HG03558 (cell line): ENCODE results near the gene HIC2.
"Not testable (repeated sequence)": the region's sequence is repeated elsewhere in the genome, so short reads cannot be mapped to it uniquely, and the experiment has no call there.

ENCODE experiments used
- ATAC-seq: cut with Tn5 transposase; IDR thresholded peaks from one replicate; pipeline ENCODE4 v1.9.1; 2021; ENCODE audit warnings: moderate number of reproducible peaks; ENCODE audit not compliant: unreplicated experiment; ENCODE audit errors: extremely low read depth

The HIC2 gene

GRCh38 chr22:21449531-21450319 is 32.6 kb downstream of the HIC2 start:
- ATAC-seq, result no peak

GRCh38 chr22:21450320-21450831 is 33.2 kb downstream of the HIC2 start:
- no peak for ATAC-seq

DNA sequence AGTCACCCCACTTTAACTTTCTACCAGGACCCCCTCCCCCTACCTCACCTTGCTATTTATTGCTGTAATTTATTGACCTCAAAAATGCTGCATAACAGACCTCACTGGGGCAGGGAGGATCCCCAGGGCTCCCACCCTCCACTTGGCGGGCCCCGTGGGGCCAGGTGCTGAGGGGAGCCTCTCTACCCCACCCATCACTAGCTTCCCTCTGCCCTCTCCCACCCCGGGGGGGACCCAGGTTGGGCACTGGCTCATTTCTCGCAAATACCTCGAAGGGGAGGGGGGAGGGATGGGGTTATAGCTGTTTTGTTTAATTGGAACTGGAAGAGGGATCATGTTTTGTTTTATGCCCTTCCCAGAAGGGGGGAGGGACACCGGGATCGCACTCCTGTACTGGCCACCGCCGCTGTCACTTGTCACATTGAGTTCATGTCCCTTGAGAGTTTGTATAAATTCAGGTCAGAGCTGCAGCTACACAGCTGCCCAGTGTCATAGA is 33.7 kb downstream of the HIC2 start:
- ATAC-seq, result no peak

GRCh38 chr22:21451545-21452520 is 34.7 kb downstream of the HIC2 start:
- no peak for ATAC-seq

DNA sequence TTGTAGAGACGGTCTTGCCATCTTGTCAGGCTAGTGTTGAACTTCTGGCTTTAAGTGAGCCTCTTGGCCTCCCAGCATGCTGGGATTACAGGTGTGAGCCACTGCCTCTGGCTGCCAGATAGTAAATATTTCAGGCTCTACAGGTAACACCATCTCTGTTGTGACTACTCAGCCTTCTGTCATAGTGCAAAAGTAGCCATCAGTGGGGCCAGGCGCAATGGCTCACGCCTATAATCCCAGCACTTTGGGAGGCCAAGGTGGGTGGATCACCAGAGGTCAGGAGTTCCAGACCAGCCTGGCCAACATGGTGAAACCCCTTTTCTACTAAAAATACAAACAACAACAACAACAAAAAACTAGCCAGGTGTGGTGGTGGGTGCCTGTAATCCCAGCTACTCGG is 35.5 kb downstream of the HIC2 start:
- not testable (repeated sequence) for ATAC-seq

DNA sequence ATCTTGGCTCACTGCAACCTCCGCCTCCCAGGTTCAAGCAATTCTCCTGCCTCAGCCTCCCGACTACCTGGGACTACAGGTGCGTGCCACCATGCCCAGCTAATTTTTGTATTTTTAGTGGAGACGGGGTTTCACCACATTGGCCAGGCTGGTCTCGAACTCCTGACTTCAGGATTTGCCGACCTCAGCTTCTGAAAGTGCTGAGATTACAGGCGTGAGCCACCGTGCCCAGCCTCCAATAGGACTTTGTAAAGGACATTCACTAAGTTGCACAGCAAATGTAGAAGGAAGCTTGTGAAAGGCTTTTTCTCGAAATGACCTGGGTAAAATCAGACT is 37.8 kb downstream of the HIC2 start:
- not testable (repeated sequence) for ATAC-seq

DNA sequence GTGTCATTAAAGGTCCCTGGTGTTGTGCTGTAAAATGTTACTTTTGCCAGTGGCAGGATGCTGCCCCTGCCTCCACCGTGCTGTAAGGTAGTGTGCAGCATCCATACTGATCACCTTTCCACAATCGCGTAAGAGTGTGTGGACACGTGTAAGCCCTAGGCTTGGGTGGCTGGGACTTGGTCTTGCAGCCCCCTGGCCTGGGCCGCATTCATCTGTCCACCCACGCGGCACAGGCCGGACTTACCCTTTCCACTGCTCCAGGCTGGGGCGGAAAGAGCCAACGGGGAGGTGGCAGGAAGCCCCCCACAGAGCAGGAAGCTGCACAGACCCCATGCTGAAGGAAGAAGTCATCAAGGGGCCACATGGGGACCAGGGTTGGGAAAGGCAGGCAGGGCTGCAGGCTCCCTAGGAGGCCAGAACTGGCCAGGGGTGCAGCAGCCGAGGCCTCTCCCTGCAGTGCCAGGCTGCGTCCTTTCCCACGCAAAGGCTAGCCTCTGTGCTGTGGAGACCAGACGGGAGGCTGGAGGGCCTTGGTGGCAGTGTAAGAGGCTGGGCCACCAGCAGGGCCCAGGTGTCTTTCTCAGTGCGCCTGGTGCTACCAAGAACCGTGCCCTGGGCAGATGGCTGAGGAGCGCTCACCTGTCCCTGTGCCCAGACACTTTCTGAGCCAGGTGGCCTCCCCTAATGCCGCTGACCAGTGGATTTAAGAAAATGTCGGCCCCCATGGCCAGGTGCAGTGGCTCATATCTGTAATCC is 38.3 kb downstream of the HIC2 start:
- no peak for ATAC-seq

- no peak for ATAC-seq
These were observed 40.0 kb downstream of the HIC2 start for GRCh38 chr22:21457023-21457787.

DNA sequence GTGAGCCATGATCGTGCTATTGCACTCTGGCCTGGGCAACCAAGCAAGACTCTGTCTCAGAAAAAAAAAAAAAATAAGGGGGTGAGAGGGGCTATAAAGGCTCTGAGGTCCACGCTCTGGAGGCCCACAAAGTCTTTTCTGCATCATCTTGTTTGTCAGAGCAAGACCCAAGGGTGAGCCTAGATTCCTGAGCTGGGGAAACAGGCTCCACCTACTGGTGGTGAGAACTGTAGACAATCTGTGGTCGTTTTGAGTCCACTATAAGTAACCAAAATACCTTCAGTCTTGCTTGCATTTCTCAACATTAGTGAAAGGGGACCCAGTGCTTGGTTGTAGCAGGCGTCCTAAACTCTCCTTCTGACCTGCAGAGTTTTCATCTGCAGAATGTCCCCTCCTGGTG is 45.5 kb downstream of the HIC2 start:
- ATAC-seq, result not testable (repeated sequence)

DNA sequence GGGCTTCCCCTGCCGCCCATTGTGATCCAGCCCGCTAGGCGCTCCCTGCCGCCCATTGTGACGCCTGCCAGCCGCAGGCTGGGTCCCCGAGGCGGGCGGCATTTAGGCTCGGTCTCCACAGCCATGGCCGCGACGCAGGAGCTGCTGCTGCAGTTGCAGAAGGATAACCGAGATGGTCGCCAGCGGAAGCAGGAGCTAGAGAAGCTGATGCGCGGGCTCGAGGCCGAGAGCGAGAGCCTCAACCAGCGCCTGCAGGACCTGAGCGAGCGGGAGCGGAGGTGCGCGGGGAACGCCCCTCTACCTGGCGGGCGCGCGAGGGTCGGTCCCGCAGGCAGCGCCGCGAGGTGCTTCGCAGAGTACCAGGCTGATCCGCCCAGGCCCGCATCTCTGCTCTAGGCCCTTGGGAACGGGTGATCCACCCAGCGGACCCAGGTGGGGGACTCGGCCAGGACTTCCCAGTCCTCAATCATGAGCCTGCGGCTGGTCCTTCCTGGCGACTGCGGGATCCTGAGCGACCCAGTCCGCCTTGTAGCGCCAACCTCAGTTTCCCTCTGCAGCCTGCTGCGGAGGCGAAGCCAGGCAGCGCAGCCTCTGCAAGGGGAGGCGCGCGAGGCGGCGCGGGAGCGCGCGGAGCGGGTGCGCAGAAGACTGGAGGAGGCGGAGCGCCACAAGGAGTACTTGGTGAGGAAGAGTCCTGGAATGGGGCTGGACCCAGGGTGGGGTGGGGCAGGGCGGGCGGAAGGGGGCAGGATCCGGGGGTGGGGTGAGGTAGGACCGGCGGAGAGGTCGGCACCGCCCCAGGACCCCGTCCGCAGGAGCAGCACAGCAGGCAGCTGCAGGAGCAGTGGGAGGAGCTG is 50.4 kb downstream of the HIC2 start, which contains the start of gene TMEM191C:
Gene TMEM191C (plus strand): TSS at position 51 of the 857 bp plus-strand sequence. CDS start 73 bp downstream, at position 124.
- ATAC-seq, result not testable (repeated sequence)

GRCh38 chr22:21468194-21469096 is 51.3 kb downstream of the HIC2 start:
- peak; percentile 56 for ATAC-seq

DNA sequence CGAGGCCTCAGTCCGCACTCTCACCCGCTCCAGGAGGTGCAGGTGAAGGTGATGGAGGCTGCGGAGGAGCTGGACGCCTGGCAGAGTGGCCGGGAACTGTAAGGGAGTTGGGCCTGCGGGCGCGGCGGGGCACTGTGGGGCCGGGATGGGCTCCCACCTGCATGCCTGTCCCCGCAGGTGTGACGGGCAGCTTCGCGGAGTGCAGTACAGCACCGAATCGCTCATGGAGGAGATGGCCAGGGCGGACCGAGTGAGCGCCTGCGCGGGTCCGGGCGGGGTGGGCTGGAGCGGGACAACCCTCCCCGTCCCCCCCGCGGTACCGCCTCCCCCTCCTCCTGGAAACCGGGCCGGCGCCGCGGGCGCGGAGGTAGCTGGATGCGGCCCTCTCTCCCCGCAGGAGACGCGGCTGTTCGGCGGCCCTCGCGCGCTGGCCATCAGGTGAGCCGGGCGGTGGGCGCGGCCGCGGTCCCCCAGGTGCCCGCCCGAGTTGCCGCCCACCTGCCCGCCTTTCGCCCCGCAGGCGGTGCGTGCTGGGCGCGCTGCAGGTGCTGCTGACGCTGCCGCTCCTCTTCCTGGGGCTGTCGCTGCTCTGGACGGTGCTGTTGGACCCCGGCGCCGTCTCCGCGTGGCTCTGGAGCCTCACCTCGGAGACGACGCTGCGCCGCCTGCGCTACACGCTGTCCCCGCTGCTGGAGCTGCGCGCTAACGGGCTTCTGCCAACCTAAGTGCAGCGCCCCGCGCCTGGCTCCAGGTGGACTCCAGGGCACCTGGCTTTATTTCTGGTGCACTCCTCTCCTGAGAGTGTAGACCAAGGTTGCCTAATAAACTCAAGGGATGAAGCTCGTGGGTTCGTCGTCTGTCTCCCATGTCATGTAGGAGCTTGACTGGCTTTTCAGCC is 52.2 kb downstream of the HIC2 start:
- ATAC-seq, result not testable (repeated sequence)

DNA sequence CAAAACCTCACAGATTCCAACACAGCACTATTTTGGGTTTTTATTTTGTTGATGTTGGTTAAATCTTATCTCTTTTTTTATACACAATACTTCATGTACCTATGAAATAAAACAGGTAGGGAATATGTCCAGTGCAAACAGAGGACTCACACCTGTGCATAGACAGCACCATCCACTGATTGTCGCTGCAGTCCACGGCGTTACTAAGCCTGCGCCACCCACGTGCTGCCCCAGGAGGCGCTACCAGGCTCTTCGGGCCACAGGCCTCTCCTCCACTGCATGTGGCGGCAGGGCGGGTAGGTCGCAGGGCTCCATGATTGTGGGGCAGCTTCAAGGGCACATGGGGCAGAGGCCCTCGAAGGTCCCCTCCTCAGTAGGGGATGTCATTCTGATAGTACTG is 55.8 kb downstream of the HIC2 start:
- ATAC-seq, result not testable (repeated sequence)

- ATAC-seq, result not testable (repeated sequence)
These were observed 56.5 kb downstream of the HIC2 start for GRCh38 chr22:21473664-21474063.

DNA sequence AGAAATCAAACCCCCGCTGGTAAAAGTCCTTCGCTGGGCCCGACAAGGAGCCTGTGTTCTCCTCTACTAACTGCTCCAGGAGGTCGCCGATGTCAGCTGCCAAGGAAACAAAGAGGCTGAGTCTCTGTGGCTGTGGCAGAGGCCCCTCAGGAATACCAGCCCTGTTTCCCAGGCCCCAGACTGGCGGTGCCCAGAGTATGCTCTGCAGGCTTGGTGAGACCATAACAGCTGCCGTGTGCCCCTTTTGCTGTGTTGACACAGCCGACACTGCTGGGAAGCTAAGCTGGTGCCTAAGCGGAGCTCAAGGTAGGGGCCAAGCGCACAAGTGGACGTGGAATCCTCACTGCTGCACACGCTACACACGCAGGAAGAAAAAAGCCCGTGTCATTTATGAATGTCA is 66.9 kb downstream of the HIC2 start:
- ATAC-seq, result not testable (repeated sequence)

- ATAC-seq, result not testable (repeated sequence)
These were observed 70.6 kb downstream of the HIC2 start for GRCh38 chr22:21487723-21488122.
